ENCODE results near the gene USP3.
"Not testable (repeated sequence)": the region's sequence is repeated elsewhere in the genome, so short reads cannot be mapped to it uniquely, and the experiment has no call there.

Gene USP3

DNA sequence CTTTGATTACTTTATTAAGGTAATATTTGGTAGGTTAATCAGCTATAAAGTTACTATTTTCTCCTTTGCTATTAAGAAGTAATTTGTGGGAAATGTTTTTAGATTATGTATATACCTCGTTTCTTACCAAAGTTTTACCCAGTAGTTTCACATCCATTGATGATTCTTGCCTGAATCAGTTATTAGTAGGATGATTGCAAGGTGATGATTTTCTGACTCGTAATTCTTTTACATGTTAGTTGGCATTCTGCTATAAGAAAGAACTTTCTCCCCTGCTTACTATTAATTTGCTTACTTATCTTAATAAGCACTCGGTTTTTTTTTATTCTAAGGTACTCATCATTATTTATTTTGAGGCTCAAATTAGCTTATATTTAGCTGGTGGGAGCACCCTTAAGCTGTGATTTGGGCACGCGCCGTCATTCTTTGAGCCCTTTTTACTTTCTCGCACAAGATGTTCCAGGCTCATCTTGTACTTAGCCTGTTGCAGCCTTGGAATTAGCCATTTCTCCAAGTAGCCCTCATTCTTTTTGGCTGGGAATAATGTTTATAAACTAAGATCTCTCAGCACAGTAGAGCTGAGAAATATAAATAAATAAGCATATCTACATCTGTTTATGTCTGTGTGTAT lies 15.3 kb downstream of the USP3 start:
- Histone ChIP-seq H3K9ac (ENCODE audit: low read depth, low read length, poor library complexity, severe bottlenecking) (no peak overlapping the region), H3K4me1 (ENCODE audit: insufficient read depth, low read length, poor library complexity, severe bottlenecking) (peaks cover 28% of the 10 kb centered on the region), H2AFZ (ENCODE audit: low read length) (no peak overlapping the region), H3K79me2 (ENCODE audit: insufficient read depth, low read length) (peaks cover 100% of the 10 kb centered on the region), H3K9me3 (ENCODE audit: insufficient read depth, low read depth, low read length) (no peaks in the 10 kb centered on the region), H3F3A (ENCODE audit: low read depth) (no peaks in the 10 kb centered on the region), H3K36me3 (ENCODE audit: insufficient read depth, low read length) (no peaks in the 10 kb centered on the region), H4K20me1 (ENCODE audit: insufficient read depth, low read length, poor library complexity, severe bottlenecking) (peaks cover 93% of the 10 kb centered on the region), H3K4me2 (ENCODE audit: low read depth, low read length, poor library complexity, severe bottlenecking) (no peak overlapping the region), H3K4me3 (ENCODE audit: low read length, poor library complexity, severe bottlenecking) (no peak overlapping the region), H3K9me2 (replicated peaks; ENCODE audit: low read depth, low read length) (no peaks in the 10 kb centered on the region), H3K27me3 (ENCODE audit: insufficient read depth, low read length, poor library complexity, severe bottlenecking) (no peaks in the 10 kb centered on the region)
- TF ChIP-seq, protein P1, sequence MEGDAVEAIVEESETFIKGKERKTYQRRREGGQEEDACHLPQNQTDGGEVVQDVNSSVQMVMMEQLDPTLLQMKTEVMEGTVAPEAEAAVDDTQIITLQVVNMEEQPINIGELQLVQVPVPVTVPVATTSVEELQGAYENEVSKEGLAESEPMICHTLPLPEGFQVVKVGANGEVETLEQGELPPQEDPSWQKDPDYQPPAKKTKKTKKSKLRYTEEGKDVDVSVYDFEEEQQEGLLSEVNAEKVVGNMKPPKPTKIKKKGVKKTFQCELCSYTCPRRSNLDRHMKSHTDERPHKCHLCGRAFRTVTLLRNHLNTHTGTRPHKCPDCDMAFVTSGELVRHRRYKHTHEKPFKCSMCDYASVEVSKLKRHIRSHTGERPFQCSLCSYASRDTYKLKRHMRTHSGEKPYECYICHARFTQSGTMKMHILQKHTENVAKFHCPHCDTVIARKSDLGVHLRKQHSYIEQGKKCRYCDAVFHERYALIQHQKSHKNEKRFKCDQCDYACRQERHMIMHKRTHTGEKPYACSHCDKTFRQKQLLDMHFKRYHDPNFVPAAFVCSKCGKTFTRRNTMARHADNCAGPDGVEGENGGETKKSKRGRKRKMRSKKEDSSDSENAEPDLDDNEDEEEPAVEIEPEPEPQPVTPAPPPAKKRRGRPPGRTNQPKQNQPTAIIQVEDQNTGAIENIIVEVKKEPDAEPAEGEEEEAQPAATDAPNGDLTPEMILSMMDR (conservative IDR thresholded peaks at IDR 0.05; ENCODE audit: low read length), result no peak

DNA sequence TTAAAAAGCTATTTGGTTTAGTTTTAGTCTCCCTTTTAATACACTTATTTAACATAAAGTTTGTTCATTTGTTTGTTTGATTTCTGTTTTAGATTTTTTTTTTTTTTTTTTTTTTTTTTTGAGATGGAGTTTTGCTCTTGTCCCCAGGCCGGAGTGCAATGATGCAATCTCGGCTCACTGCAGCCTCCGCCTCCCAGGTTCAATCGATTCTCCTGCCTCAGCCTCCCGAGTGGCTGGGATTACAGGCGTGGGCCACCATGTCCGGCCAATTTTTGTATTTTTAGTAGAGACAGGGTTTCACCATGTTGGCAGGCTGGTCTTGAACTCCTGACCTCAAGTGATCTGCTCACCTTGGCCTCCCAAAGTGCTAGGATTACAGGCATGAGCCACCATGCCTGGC lies 16.1 kb downstream of the USP3 start:
- not testable (repeated sequence) for H3F3A ChIP-seq (ENCODE audit: low read depth); H3K9ac ChIP-seq (ENCODE audit: low read depth, low read length, poor library complexity, severe bottlenecking); H3K9me3 ChIP-seq (ENCODE audit: insufficient read depth, low read depth, low read length); H3K4me2 ChIP-seq (ENCODE audit: low read depth, low read length, poor library complexity, severe bottlenecking); H3K27me3 ChIP-seq (ENCODE audit: insufficient read depth, low read length, poor library complexity, severe bottlenecking); H2AFZ ChIP-seq (ENCODE audit: low read length); H3K36me3 ChIP-seq (ENCODE audit: insufficient read depth, low read length); H3K9me2 ChIP-seq (replicated peaks; ENCODE audit: low read depth, low read length); H3K4me3 ChIP-seq (ENCODE audit: low read length, poor library complexity, severe bottlenecking)
- H4K20me1 ChIP-seq (ENCODE audit: insufficient read depth, low read length, poor library complexity, severe bottlenecking), result peaks cover 93% of the 10 kb centered on the region
- H3K79me2 ChIP-seq (ENCODE audit: insufficient read depth, low read length), result peaks cover 100% of the 10 kb centered on the region
- peaks cover 21% of the 10 kb centered on the region for H3K4me1 ChIP-seq (ENCODE audit: insufficient read depth, low read length, poor library complexity, severe bottlenecking)

DNA sequence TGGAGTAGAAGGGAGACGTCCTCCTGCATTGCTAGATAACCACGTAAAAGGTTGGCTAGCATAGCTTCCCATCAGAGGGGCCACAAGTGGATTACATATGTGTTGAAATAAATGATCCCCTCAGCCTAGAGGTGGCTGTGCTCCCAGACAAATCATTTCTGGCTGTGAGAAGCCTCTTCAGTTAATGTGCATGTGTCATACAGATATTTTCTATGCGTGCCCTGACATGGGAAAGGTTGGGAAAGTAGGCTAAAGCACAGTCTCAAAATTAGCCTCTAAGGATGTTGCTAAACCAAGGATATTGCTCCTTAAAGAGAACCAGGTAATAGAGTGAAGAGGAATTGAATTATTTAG lies 17.8 kb downstream of the USP3 start:
- no peaks in the 10 kb centered on the region for H3K27me3 ChIP-seq (ENCODE audit: insufficient read depth, low read length, poor library complexity, severe bottlenecking)
- H3K36me3 ChIP-seq (ENCODE audit: insufficient read depth, low read length), result no peaks in the 10 kb centered on the region
- H3K4me2 ChIP-seq (ENCODE audit: low read depth, low read length, poor library complexity, severe bottlenecking), result no peak overlapping the region
- no peak overlapping the region for H3K4me3 ChIP-seq (ENCODE audit: low read length, poor library complexity, severe bottlenecking)
- H3K79me2 ChIP-seq (ENCODE audit: insufficient read depth, low read length), result peaks cover 99% of the 10 kb centered on the region
- peaks cover 88% of the 10 kb centered on the region for H4K20me1 ChIP-seq (ENCODE audit: insufficient read depth, low read length, poor library complexity, severe bottlenecking)
- no peaks in the 10 kb centered on the region for H3K9me2 ChIP-seq (replicated peaks; ENCODE audit: low read depth, low read length)
- no peaks in the 10 kb centered on the region for H3K9me3 ChIP-seq (ENCODE audit: insufficient read depth, low read depth, low read length)
- no peak for TF ChIP-seq EZH2phosphoT487 (IDR thresholded peaks at IDR 0.05; ENCODE audit: borderline replicate concordance)
- TF ChIP-seq, protein P1 (conservative IDR thresholded peaks at IDR 0.05; ENCODE audit: low read length), result no peak
- H3K4me1 ChIP-seq (ENCODE audit: insufficient read depth, low read length, poor library complexity, severe bottlenecking), result peaks cover 12% of the 10 kb centered on the region
- H3F3A ChIP-seq (ENCODE audit: low read depth), result no peaks in the 10 kb centered on the region
- H3K9ac ChIP-seq (ENCODE audit: low read depth, low read length, poor library complexity, severe bottlenecking), result no peak overlapping the region
- no peak overlapping the region for H2AFZ ChIP-seq (ENCODE audit: low read length)

DNA sequence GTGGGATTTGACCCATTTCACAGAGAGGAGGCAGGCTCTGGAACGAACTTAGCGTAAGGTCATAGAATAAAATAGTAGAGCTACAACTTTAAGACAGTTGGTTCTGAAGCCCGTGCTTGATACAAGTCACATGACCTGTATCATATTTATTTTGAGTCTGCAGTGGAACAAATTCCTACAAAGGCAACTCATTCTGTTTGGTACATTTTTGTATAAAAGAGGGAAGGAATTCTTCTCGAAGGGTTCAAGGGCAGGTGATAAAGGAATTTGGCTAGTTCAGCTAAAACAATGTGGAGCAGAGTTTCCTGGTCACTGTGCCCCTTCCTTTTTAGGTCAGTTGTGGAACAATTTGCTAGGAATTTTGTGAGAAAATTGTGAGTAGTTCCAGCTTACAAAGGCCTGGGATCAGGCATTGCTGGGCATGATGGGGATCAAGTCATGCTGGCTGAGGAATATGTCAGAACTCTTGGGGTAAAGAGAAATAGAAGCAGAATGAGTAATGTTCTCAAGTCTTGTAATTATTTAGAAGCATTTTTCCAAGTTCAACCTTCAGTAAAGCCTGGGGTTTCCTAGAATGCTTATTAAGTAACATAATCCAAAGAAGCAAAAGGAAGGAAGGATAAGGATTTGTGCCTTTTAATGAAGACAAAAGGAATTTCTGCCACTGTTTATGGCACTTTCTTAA lies 19.1 kb downstream of the USP3 start:
- Histone ChIP-seq H3K9ac (ENCODE audit: low read depth, low read length, poor library complexity, severe bottlenecking) (no peak overlapping the region), H3K4me1 (ENCODE audit: insufficient read depth, low read length, poor library complexity, severe bottlenecking) (peaks cover 6% of the 10 kb centered on the region), H3K36me3 (ENCODE audit: insufficient read depth, low read length) (no peaks in the 10 kb centered on the region), H3K27me3 (ENCODE audit: insufficient read depth, low read length, poor library complexity, severe bottlenecking) (no peaks in the 10 kb centered on the region), H3K79me2 (ENCODE audit: insufficient read depth, low read length) (peaks cover 99% of the 10 kb centered on the region), H3K4me2 (ENCODE audit: low read depth, low read length, poor library complexity, severe bottlenecking) (no peak overlapping the region), H3F3A (ENCODE audit: low read depth) (no peaks in the 10 kb centered on the region), H2AFZ (ENCODE audit: low read length) (no peak overlapping the region), H3K4me3 (ENCODE audit: low read length, poor library complexity, severe bottlenecking) (no peak overlapping the region), H3K9me3 (ENCODE audit: insufficient read depth, low read depth, low read length) (no peaks in the 10 kb centered on the region), H3K9me2 (replicated peaks; ENCODE audit: low read depth, low read length) (no peaks in the 10 kb centered on the region), H4K20me1 (ENCODE audit: insufficient read depth, low read length, poor library complexity, severe bottlenecking) (peaks cover 87% of the 10 kb centered on the region)
- no peak for TF ChIP-seq EZH2phosphoT487 (IDR thresholded peaks at IDR 0.05; ENCODE audit: borderline replicate concordance)
- TF ChIP-seq, protein P1 (conservative IDR thresholded peaks at IDR 0.05; ENCODE audit: low read length), result no peak
